HepG2 (cell line): ENCODE measurements around the gene NEUROD6. TPM values are rescaled to one million over a fixed set of nuclear protein-coding genes. Genes with fewer than 3 reads are reported as not detected.

Experiments
- ATAC-seq: fragments of 200-7000 bp; cut with Tn5 transposase; 3 replicates; pipeline ENCODE4 v1.9.1; 2020; ENCODE audit warnings: mild to moderate bottlenecking, moderate library complexity
- BruUV-seq: library from RNA; stranded (reverse); fragments of 400-500 nt; replicated peaks from 2 replicates; lab custom pipeline; 2021; lab: Mats Ljungman, UMichigan
- CTCF ChIA-PET: fragments of 300-600 bp; formaldehyde crosslinking; extraction: SDS; loops from one replicate; lab custom pipeline; 2021; ENCODE audit warnings: low total read pairs, inconsistent platforms, low intra/inter-chr PET ratio; lab: Yijun Ruan, JAX
- POLR2A ChIA-PET: fragments of 350-600 bp; sonication (Branson Sonifier 250); formaldehyde crosslinking; loops from one replicate; lab custom pipeline; 2020; ENCODE audit warnings: antibody characterized with exemption, inconsistent platforms; lab: Yijun Ruan, JAX
- DNase-seq: peaks from one replicate; pipeline ENCODE4 v3.0.0-alpha.2; 2015; ENCODE audit warnings: low spot score
- FAIRE-seq: peaks from 3 replicates; lab custom pipeline; 2011; peaks lifted over from hg19 to GRCh38; lab: Jason Lieb, UNC
- H2AFZ ChIP-seq: one replicate; pipeline ENCODE4 v1.6.1; 2011; ENCODE audit warnings: low read length, inconsistent platforms
- H3K27ac ChIP-seq: fragments of 300-600 bp; 3 replicates; pipeline ENCODE4 v1.8.0; 2011; ENCODE audit warnings: mixed run types, mild to moderate bottlenecking, mixed read lengths, low read length, inconsistent platforms; ENCODE audit not compliant: insufficient read depth; ENCODE audit errors: extremely low read length
- H3K27me3 ChIP-seq, 2 experiments: fragments of 200-600 bp in 1 of 2; 2 replicates in 1 of 2; 3 replicates in 1 of 2; pipeline versions ENCODE4 v1.6.0 to v1.8.0; 2011; ENCODE audit warnings: low read length in 2 of 2, mild to moderate bottlenecking in 2 of 2, moderate library complexity in 2 of 2, inconsistent platforms in 1 of 2; ENCODE audit not compliant: insufficient read depth in 2 of 2, control insufficient read depth in 1 of 2
- H3K36me3 ChIP-seq, 2 experiments: fragments of 200-600 bp in 1 of 2; replicated peaks in 1 of 2; 2 replicates in 1 of 2; 3 replicates in 1 of 2; pipeline versions ENCODE4 v1.5.1 to v1.8.0; 2011; ENCODE audit warnings: low read length in 2 of 2, inconsistent platforms in 1 of 2; ENCODE audit not compliant: insufficient read depth in 2 of 2, control insufficient read depth in 1 of 2
- H3K4me1 ChIP-seq: 2 replicates; pipeline ENCODE4 v1.5.1; 2012; ENCODE audit warnings: low read length, inconsistent platforms; ENCODE audit not compliant: insufficient read depth
- H3K4me2 ChIP-seq: 2 replicates; pipeline ENCODE4 v1.6.0; 2011; ENCODE audit warnings: low read depth, low read length, inconsistent platforms
- H3K4me3 ChIP-seq, 3 experiments: fragments of 200-600 bp in 1 of 3; sonication (generic), shearing (Covaris generic) in 1 of 3; replicated peaks in 1 of 3; 2 replicates each; pipeline ENCODE4 v1.5.1; 2011 to 2016; ENCODE audit warnings: low read length in 3 of 3, inconsistent platforms in 2 of 3, low read depth in 2 of 3, mild to moderate bottlenecking in 2 of 3, control low read depth in 1 of 3, mixed read lengths in 1 of 3; ENCODE audit not compliant: insufficient read depth in 1 of 3
- H3K79me2 ChIP-seq: one replicate; pipeline ENCODE4 v1.6.1; 2011; ENCODE audit warnings: low read length, inconsistent platforms; ENCODE audit not compliant: insufficient read depth
- H3K9ac ChIP-seq: 2 replicates; pipeline ENCODE4 v1.6.0; 2011; ENCODE audit warnings: mild to moderate bottlenecking, low read depth, low read length, inconsistent platforms; ENCODE audit not compliant: insufficient read depth
- H3K9me3 ChIP-seq: 2 replicates; pipeline ENCODE4 v1.5.1; 2012; ENCODE audit warnings: mild to moderate bottlenecking, low read length
- H4K20me1 ChIP-seq: 2 replicates; pipeline ENCODE4 v1.6.0; 2011; ENCODE audit warnings: inconsistent platforms, mild to moderate bottlenecking, low read length, moderate library complexity; ENCODE audit not compliant: insufficient read depth
- CHD4 ChIP-seq: fragments of 200-600 bp; sonication (generic); IDR thresholded peaks from 2 replicates; pipeline ENCODE4 v1.7.0; 2017; ENCODE audit warnings: mild to moderate bottlenecking, low read length, borderline replicate concordance
- FIP1L1 ChIP-seq: fragments of 200-400 bp; formaldehyde crosslinking; IDR thresholded peaks from 2 replicates; pipeline ENCODE4 v1.6.1; 2018; ENCODE audit warnings: low read depth, mild to moderate bottlenecking, low read length, moderate library complexity, borderline replicate concordance; ENCODE audit not compliant: insufficient read depth
- HNRNPH1 ChIP-seq: fragments of 200-400 bp; formaldehyde crosslinking; optimal IDR thresholded peaks from 2 replicates; pipeline ENCODE3; 2017; ENCODE audit warnings: mild to moderate bottlenecking, low read depth, low read length
- KAT2B ChIP-seq: fragments of 150-350 bp; IDR thresholded peaks from 2 replicates; pipeline ENCODE4 v1.6.1; 2014; ENCODE audit warnings: low read depth, low read length, borderline replicate concordance
- KLF9 ChIP-seq: IDR thresholded peaks from 2 replicates; pipeline ENCODE4 v1.6.1; 2016; ENCODE audit warnings: low read depth
- MXI1 ChIP-seq: IDR thresholded peaks from 3 replicates; pipeline ENCODE4 v1.6.1; 2012; ENCODE audit warnings: low read depth, low read length, inconsistent platforms, borderline replicate concordance
- NFYB ChIP-seq: sonication (generic); formaldehyde crosslinking; IDR thresholded peaks from 2 replicates; pipeline ENCODE4 v1.4.0; 2020; ENCODE audit warnings: missing genetic modification reagents
- PCBP2 ChIP-seq: fragments of 200-400 bp; formaldehyde crosslinking; optimal IDR thresholded peaks from 2 replicates; pipeline ENCODE3; 2018; ENCODE audit warnings: low read length, low read depth; ENCODE audit not compliant: poor library complexity, severe bottlenecking
- PTBP1 ChIP-seq: fragments of 200-400 bp; formaldehyde crosslinking; IDR thresholded peaks from 2 replicates; pipeline ENCODE4 v1.6.1; 2018; ENCODE audit warnings: low read length, low read depth; ENCODE audit not compliant: poor library complexity, severe bottlenecking
- RBFOX2 ChIP-seq: fragments of 200-400 bp; formaldehyde crosslinking; IDR thresholded peaks from 2 replicates; pipeline ENCODE4 v1.6.1; 2017; ENCODE audit warnings: low read depth, mild to moderate bottlenecking, low read length
- SPEN ChIP-seq: sonication (generic); formaldehyde crosslinking; IDR thresholded peaks from 2 replicates; pipeline ENCODE4 v1.5.1; 2020; ENCODE audit warnings: low read depth, mild to moderate bottlenecking, missing genetic modification reagents
- TAF15 ChIP-seq: fragments of 200-400 bp; formaldehyde crosslinking; IDR thresholded peaks from one replicate; pipeline ENCODE4 v1.6.1; 2018; ENCODE audit warnings: mild to moderate bottlenecking, low read depth, low read length; ENCODE audit not compliant: poor library complexity, severe bottlenecking
- TOE1 ChIP-seq: sonication (generic); formaldehyde crosslinking; IDR thresholded peaks from 2 replicates; pipeline ENCODE4 v1.4.0; 2020; ENCODE audit warnings: mild to moderate bottlenecking, missing genetic modification reagents
- U2AF1 ChIP-seq: fragments of 200-400 bp; formaldehyde crosslinking; optimal IDR thresholded peaks from 2 replicates; pipeline ENCODE3; 2017; ENCODE audit warnings: mild to moderate bottlenecking, low read depth, low read length
- XRCC5 ChIP-seq: fragments of 200-400 bp; formaldehyde crosslinking; optimal IDR thresholded peaks from 2 replicates; pipeline ENCODE3; 2017; ENCODE audit warnings: mild to moderate bottlenecking, low read length
- ZNF670 ChIP-seq: sonication (generic); formaldehyde crosslinking; IDR thresholded peaks from 2 replicates; pipeline ENCODE4 v1.8.0; 2022; ENCODE audit warnings: mild to moderate bottlenecking, missing genetic modification reagents, borderline replicate concordance
- WGBS: methylation state at CpG from one replicate; pipeline ENCODE4 v1.1.6; 2017; ENCODE audit warnings: low lambda C conversion rate; 5-methylcytosine and 5-hydroxymethylcytosine counted together
- in situ Hi-C: cut with HindIII; loops from 2 replicates; pipeline ENCODE4 v1.10.0; 2017; ENCODE audit warnings: low pct_unique_long_range_greater_than_20kb; ENCODE audit not compliant: extremely low pct_ligation_motif_present
- intact Hi-C: fragments of 100-400 bp; cut with micrococcal nuclease; formaldehyde crosslinking; loops from one replicate; pipeline ENCODE4 v1.10.0; 2022; ENCODE audit not compliant: unreplicated experiment
- polyA plus RNA-seq, 8 experiments: library from polyadenylated mRNA; depleted of rRNA in 3 of 8; stranded (reverse) in 7 of 8; unstranded in 1 of 8; fragments of >200 nt; fragmentation: Illumina TruSeq in 4 of 8; extraction: Trizol in 4 of 8; gene quantifications; 2 replicates each; pipeline versions ENCODE4 v1.2.1 to v1.2.3, GENCODE V29; 2011 to 2016; ENCODE audit warnings: low read depth in 4 of 8, missing spikeins in 1 of 8, mixed read lengths in 1 of 8; ENCODE audit not compliant: insufficient read depth in 1 of 8
- total RNA-seq, 5 experiments: library from RNA; depleted of rRNA; stranded (reverse); fragments of >200 nt; fragmentation: Illumina TruSeq; extraction: Trizol; gene quantifications; 2 replicates each; pipeline ENCODE4 v1.2.3, GENCODE V29; 2016; ENCODE audit warnings: low read depth in 1 of 5
- TF ChIP-seq, protein P1 (sequence below): sonication (generic); formaldehyde crosslinking; IDR thresholded peaks from 2 replicates; pipeline ENCODE4 v1.8.0; 2022; ENCODE audit warnings: mild to moderate bottlenecking, missing genetic modification reagents
- TF ChIP-seq, protein P2 (sequence below): sonication (generic); formaldehyde crosslinking; IDR thresholded peaks from 2 replicates; pipeline ENCODE4 v1.9.0; 2021; ENCODE audit warnings: missing genetic modification reagents, mild to moderate bottlenecking, borderline replicate concordance
- TF ChIP-seq, protein P3 (sequence below): sonication (generic); formaldehyde crosslinking; IDR thresholded peaks from 2 replicates; pipeline ENCODE4 v1.5.0; 2020; ENCODE audit warnings: missing genetic modification reagents, mild to moderate bottlenecking, borderline replicate concordance

NEUROD6 gene
- total and polyA plus RNA-seq, 2 of the 13 experiments (the other 11 are each of a cell fraction or from before 2014, with no cell fraction given), result not detected

DNA sequence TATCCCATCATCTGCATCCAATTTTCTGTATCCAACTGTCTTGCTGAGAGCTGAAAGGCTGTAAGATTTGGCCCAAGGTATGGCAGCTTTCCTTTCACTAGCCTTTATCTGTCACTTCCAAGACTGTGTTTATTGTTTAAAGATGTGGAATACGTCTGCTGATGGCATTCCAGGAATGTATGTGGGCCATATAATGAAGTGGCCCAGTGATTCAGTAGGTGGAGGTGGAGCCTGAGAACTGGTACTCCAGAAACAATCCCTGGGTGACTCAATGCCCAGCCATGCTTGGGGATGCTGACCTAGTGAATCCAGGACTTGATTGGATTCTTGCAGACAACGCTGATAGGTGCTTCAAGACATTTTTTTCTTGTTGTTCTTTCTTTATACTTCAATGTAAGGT, 13.5 kb downstream of the NEUROD6 start:
- intact Hi-C loops (no loop called here), in situ Hi-C loops (no loop called here)
- DNase-seq, result no peak
- no TSS peak for BruUV-seq
- no peaks in the 10 kb centered on the region for H3K27me3 ChIP-seq
- no peak overlapping the region for H2AFZ ChIP-seq
- H4K20me1 ChIP-seq, result no peaks in the 10 kb centered on the region
- no peak for FAIRE-seq
- no peaks in the 10 kb centered on the region for H3K4me1 ChIP-seq
- TF ChIP-seq TOE1 (CRISPR knock-in tag) (no peak), TAF15 (no peak), KLF9 (CRISPR knock-in tag) (no peak), U2AF1 (no peak), XRCC5 (no peak), PTBP1 (no peak), KAT2B (no peak), RBFOX2 (no peak), ZNF670 (no peak), MXI1 (no peak), FIP1L1 (no peak), NFYB (CRISPR knock-in tag) (no peak), SPEN (no peak), CHD4 (no peak), PCBP2 (no peak), HNRNPH1 (no peak)
- TF ChIP-seq, protein P1, sequence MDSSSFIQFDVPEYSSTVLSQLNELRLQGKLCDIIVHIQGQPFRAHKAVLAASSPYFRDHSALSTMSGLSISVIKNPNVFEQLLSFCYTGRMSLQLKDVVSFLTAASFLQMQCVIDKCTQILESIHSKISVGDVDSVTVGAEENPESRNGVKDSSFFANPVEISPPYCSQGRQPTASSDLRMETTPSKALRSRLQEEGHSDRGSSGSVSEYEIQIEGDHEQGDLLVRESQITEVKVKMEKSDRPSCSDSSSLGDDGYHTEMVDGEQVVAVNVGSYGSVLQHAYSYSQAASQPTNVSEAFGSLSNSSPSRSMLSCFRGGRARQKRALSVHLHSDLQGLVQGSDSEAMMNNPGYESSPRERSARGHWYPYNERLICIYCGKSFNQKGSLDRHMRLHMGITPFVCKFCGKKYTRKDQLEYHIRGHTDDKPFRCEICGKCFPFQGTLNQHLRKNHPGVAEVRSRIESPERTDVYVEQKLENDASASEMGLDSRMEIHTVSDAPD (CRISPR knock-in tag), result no peak
- TF ChIP-seq, protein P2, sequence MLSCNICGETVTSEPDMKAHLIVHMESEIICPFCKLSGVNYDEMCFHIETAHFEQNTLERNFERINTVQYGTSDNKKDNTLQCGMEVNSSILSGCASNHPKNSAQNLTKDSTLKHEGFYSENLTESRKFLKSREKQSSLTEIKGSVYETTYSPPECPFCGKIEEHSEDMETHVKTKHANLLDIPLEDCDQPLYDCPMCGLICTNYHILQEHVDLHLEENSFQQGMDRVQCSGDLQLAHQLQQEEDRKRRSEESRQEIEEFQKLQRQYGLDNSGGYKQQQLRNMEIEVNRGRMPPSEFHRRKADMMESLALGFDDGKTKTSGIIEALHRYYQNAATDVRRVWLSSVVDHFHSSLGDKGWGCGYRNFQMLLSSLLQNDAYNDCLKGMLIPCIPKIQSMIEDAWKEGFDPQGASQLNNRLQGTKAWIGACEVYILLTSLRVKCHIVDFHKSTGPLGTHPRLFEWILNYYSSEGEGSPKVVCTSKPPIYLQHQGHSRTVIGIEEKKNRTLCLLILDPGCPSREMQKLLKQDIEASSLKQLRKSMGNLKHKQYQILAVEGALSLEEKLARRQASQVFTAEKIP, result no peak
- TF ChIP-seq, protein P3, sequence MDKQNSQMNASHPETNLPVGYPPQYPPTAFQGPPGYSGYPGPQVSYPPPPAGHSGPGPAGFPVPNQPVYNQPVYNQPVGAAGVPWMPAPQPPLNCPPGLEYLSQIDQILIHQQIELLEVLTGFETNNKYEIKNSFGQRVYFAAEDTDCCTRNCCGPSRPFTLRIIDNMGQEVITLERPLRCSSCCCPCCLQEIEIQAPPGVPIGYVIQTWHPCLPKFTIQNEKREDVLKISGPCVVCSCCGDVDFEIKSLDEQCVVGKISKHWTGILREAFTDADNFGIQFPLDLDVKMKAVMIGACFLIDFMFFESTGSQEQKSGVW (CRISPR knock-in tag), result no peak
- ChIA-PET POLR2A (no interaction called here), CTCF (no interaction called here)
- no peaks in the 10 kb centered on the region for H3K79me2 ChIP-seq
- no peak overlapping the region for H3K4me3 ChIP-seq
- WGBS, result 0% methylated on average over 2 of the region's 2 CpGs
- no peak overlapping the region for H3K27ac ChIP-seq
- H3K4me2 ChIP-seq, result no peak overlapping the region
- no peaks in the 10 kb centered on the region for H3K9me3 ChIP-seq
- no peaks in the 10 kb centered on the region for H3K36me3 ChIP-seq
- H3K9ac ChIP-seq, result no peak overlapping the region
- no peak for ATAC-seq
